Stimulated activated CD8-positive, alpha-beta memory T cell treated with anti-CD3 and anti-CD28 coated beads, Interleukin-7, amount 100 ng/mL, for 24 hours (primary cell): ENCODE measurements around the gene APAF1.

ENCODE experiments used
- DNase-seq: peaks from one replicate; pipeline ENCODE4 v3.0.0-alpha.2; 2020; ENCODE audit warnings: low read depth

The APAF1 gene

GRCh38 chr12:98725476-98726247, 80.6 kb downstream of the APAF1 start:
- DNase-seq, result no peak

DNA sequence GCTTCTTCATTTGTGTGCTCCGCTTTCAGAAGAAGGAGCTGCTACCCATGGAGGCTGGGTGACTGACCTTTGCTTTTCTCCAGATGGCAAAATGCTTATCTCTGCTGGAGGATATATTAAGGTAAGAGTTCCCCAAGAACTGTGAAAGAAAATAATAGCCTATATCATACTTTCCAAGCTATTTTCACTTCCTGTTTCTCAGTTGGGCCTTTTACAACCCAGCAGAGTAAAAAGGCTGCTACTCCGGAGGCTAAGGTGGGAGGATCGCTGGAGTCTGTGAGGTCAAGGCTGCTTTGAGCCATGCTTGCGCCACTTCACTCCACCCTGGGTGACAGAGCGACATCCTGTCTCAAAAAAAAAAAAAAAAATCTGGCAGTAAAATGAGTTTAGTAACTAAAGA, 82.1 kb downstream of the APAF1 start:
- DNase-seq, result no peak

- DNase-seq, result no peak
These were observed 85.3 kb downstream of the APAF1 start for GRCh38 chr12:98730412-98730811.

DNA sequence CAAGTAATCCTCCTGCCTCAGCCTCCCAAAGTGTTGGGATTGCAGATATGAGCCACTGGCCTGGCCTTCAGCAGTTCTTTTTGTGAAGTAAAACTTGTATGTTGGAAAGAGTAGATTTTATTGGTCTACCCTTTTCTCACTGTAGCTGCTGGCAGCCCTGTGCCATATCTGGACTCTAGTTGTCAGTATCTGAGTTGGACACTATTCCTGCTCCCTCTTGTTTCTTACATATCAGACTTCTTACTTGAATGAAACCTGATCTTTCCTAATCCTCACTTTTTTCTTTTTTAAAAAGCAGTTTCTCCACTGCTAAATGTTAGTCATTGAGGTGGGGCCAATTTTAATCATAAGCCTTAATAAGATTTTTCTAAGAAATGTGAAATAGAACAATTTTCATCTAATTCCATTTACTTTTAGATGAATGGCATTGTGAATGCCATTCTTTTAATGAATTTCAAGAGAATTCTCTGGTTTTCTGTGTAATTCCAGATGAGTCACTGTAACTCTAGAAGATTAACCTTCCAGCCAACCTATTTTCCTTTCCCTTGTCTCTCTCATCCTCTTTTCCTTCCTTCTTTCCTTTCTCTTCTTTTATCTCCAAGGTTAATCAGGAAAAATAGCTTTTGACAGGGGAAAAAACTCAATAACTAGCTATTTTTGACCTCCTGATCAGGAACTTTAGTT, 88.7 kb downstream of the APAF1 start:
- DNase-seq, result no peak

DNA sequence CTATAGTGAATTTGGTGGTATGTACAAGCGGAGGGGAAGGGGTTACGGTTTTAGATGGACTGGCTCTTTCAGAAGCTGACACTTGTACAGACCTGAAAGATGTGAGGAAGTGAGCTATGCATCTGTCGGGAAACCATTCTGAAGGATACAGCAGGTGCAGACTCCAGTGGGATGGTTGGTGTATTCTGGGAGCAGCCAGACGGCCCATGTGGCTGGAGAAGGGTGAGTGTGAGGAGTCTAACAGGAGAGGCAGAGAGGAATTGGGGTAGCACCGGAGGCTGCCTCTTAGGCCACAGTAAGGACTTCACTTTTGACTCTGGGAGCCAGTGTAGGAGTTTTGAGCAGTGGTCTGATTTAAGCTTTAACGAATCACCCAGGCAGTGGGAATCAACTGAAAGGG, 90.7 kb downstream of the APAF1 start:
- DNase-seq, result no peak

DNA sequence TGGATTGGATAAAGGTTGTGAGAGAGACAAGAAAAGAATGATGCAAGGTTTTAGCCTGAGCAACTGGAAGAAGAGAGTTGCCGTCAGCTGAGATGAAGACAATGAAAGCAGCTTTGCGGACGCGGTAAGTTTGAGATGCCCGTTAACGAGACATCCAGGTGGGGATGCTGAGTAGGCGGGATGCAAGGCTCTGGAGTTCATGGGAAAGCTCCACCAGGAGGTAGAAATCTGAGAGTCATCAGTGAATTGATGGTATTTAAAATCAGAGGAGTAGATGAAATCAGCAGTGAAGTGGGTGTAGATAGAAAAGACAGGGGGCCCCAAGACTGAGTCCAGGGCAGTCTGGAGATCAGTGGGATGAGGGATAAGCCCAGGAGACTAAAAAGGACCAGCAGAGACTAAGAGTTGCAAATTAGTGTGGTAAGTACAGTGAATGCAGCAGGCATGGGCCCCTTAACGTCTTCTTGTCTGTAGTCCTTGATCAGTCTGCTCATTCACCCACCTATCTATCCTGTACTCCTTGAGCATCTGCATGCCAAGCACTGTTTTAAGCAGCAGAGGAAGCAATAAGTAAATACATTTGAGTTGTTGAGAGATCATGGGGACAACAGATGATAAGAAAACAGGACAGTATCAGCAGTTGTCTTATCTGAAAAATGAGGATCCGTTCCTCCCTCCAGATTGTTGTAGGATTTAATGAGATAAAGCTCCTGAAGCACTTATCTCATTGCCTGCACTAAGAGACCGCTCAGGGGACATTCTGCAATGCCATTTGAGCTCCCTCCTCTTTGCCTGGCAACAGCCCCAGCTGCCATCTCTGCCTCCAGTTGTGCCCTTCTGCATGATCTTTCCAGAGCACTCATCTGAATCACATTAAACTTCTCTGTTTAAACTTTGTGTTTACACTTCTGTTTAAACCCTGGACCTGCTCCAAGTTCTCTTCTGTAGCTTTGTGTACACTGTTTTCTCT, 91.5 kb downstream of the APAF1 start:
- no peak for DNase-seq

GRCh38 chr12:98737322-98737712, 92.2 kb downstream of the APAF1 start:
- DNase-seq, result no peak

DNA sequence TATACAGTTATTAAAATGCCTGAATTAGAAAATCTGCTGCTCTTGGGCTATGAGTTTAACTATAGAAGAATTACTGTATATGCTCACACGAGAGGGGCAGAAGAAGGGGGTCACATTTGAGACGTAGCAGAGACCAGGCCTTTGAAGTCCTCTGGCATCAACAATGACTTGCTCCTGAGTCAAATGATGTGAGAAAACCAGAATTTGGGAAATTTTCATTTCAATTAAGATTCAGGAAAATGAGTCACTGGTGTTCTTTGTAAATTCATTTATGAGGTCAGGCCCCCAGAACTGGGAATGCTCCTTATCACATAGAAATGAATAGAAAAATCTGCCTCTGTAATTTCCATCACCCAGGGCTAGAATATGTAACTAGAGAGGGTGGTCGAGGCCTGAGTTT, 92.9 kb downstream of the APAF1 start:
- DNase-seq, result no peak

GRCh38 chr12:98738539-98738938, 93.4 kb downstream of the APAF1 start:
- no peak for DNase-seq

GRCh38 chr12:98740751-98741150, 95.7 kb downstream of the APAF1 start:
- no peak for DNase-seq

DNA sequence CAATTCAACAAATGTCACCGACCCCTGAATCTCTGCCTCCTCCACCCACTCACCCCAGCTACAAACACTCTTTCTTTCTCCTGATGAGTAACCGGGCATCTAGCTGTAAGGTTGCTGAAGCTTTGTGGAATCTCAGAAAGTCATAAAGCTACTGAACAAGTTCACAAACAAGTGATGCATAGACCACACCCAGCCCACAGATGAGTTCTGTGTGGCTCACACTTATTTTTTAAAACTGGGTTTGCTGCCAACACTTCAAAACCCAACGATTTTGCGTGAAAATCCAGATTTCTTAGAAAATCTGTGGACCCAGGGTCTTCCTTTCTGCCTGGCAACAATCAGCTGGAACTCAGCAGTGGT, 96.1 kb downstream of the APAF1 start:
- DNase-seq, result no peak

DNA sequence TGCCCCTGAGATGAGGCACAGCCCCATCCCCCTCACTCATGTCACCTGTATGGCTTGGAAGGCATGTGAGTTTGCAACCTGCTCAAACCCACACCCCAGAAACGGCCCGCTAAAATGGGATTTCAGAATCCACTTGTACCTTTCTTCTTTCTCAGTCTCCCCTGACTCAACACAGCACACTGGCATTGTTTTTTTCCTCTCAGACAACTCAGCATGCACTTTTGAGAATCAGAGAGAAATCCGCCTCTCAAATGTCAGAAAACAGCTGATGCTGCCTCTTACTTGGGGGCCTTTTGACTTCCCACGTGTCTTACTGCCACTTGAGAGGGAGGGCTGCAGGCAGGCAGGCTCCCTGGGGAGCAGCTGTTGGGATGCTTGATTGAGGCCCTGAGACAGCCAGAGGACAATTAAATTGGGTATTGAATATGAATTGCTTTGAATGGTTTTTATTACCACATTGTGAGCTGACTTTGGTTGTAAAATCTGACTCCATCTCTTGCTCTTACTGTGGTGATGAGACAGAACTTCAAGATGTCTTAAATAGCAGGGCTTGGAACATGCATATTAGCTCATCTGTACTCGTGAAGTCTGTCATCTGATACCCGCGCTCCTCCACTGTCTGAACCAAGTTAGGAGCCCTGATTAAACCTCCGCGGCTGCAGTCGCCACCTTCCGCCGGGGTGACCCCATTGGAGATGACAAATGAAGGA, 96.6 kb downstream of the APAF1 start:
- no peak for DNase-seq

DNA sequence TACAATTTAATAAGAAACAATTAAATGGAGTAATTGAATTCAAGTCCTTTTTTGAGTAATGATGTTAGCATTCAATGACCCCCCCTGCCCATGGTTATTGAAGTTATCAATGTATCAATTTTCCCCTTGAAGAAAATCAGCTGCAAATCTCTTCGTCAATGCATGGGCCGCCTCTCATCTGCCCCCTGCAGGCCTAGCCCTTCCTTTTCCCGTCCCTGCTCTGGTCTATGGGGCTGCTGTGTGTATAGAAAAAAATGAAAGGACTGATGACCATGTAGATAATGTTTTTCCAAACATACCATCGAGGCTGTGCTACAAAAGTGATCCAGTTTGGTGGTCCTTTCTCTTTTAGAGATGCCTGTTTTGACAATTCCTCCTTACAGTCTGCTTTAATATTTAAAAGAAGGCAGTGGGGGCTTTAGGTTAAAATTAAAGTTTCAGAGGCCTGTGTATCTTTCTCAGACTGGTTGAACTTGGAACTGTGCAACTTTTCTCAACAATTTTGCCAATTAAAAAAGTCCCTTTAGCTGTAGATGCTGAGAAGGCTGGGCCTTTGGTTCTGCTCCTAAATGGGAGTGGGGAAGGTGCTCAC, 98.4 kb downstream of the APAF1 start:
- no peak for DNase-seq

DNA sequence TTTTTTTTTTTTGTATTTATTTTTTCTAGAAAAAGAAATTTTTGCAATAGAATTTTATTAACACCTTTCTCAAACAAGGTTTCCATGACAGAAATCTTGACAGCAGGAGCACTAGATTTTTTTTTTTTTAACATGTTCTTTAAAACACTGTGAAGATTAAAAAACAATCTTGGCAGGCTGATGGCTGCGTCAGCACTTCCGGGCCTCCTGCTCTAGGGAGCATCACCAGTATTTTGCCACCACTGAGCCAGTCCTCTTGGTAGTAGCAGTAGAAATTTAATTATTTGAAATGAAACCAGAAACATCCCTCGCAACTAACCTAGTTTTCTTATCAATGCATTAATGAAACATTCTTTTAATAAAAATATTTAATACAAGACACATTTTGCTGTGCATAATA, 99.6 kb downstream of the APAF1 start:
- no peak for DNase-seq

DNA sequence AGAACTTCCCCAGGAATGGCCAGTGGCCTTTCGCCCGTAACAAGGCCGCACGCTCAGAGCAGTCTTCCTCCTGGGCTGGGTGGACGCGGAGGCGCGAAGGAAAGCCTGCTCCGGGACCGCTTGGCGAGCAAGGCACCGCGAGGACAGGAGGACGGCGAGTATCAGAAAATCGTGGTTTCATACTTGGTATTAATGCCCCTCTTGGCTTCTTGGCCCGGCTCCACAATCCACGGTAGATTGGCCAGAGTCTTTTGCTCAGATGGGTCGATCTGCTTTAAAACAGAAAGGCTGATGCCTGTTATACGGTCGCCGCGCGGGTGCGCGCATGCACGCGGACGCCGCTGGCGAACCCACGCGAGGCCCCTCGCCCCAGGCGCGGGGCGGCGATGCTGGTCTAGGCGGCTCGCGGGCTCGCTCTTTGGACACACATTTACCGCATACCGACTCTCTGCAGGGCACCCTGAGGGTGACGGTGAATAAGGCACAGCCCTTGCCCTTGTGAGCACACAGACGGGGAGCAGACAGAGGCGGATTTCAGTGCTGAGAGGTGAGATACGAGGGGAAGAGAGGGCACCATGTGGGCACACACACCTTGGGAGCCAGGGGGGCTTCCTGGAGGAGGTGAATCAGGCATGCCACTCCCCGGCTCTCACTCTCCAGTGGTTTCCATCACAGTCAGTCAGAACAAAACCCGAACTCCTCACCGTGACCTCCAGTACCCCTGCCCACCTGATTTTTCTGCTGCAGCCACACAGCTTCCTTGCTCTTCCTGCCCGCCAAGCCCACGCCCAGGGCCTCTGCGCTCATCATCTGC, 100.7 kb downstream of the APAF1 start:
- DNase-seq, result no peak

GRCh38 chr12:98748463-98748862, 103.4 kb downstream of the APAF1 start:
- no peak for DNase-seq

GRCh38 chr12:98750511-98750910, 105.4 kb downstream of the APAF1 start:
- DNase-seq, result no peak

- no peak for DNase-seq
These were observed 106.6 kb downstream of the APAF1 start for GRCh38 chr12:98751580-98752115.

- DNase-seq, result no peak
These were observed 107.6 kb downstream of the APAF1 start for GRCh38 chr12:98752726-98753125.

GRCh38 chr12:98754095-98754494, 109.0 kb downstream of the APAF1 start:
- DNase-seq, result no peak
